KMS-11 (cell line): ENCODE measurements around the gene MRTFA.

Source experiments
- H2AFZ ChIP-seq: fragments of 200-600 bp; sonication (generic); 2 replicates; pipeline ENCODE4 v1.6.1; 2016; ENCODE audit warnings: antibody characterized with exemption, mixed run types, low read depth
- H3K27ac ChIP-seq: fragments of 200-600 bp; sonication (generic); 2 replicates; pipeline ENCODE4 v1.6.1; 2016; ENCODE audit warnings: mild to moderate bottlenecking, mixed run types
- H3K27me3 ChIP-seq: fragments of 200-600 bp; sonication (generic); 2 replicates; pipeline ENCODE4 v1.6.1; 2017; ENCODE audit warnings: mild to moderate bottlenecking, low read depth, mixed run types, moderate library complexity; ENCODE audit not compliant: insufficient read depth
- H3K36me3 ChIP-seq: fragments of 200-600 bp; sonication (generic); 2 replicates; pipeline ENCODE4 v1.6.1; 2017; ENCODE audit warnings: mild to moderate bottlenecking, mixed run types; ENCODE audit not compliant: insufficient read depth
- H3K4me1 ChIP-seq: fragments of 200-600 bp; sonication (generic); 2 replicates; pipeline ENCODE4 v1.6.1; 2016; ENCODE audit warnings: mild to moderate bottlenecking, low read depth, mixed run types; ENCODE audit not compliant: poor library complexity, severe bottlenecking
- H3K4me2 ChIP-seq: fragments of 200-600 bp; sonication (generic); 2 replicates; pipeline ENCODE4 v1.7.0; 2016; ENCODE audit warnings: mild to moderate bottlenecking, mixed run types
- H3K4me3 ChIP-seq: fragments of 200-600 bp; sonication (generic); IDR thresholded peaks from 2 replicates; pipeline ENCODE4 v1.6.1; 2017; ENCODE audit warnings: low read depth, low read length, mixed read lengths; ENCODE audit not compliant: insufficient read depth
- H3K79me2 ChIP-seq: fragments of 200-600 bp; sonication (generic); 2 replicates; pipeline ENCODE4 v1.6.1; 2016; ENCODE audit warnings: low read depth, mixed run types; ENCODE audit not compliant: insufficient read depth
- H3K9ac ChIP-seq: fragments of 200-600 bp; sonication (generic); 2 replicates; pipeline ENCODE4 v1.6.1; 2016; ENCODE audit warnings: mild to moderate bottlenecking, mixed run types
- H4K20me1 ChIP-seq: fragments of 200-600 bp; sonication (generic); 2 replicates; pipeline ENCODE4 v1.6.1; 2016; ENCODE audit warnings: mild to moderate bottlenecking, mixed run types; ENCODE audit not compliant: insufficient read depth
- CTCF ChIP-seq: fragments of 200-600 bp; sonication (generic); conservative IDR thresholded peaks from 2 replicates; pipeline ENCODE4 v1.6.1; 2017; ENCODE audit warnings: low read depth, mild to moderate bottlenecking, antibody characterized with exemption, low read length, moderate library complexity, mixed read lengths

MRTFA gene

DNA sequence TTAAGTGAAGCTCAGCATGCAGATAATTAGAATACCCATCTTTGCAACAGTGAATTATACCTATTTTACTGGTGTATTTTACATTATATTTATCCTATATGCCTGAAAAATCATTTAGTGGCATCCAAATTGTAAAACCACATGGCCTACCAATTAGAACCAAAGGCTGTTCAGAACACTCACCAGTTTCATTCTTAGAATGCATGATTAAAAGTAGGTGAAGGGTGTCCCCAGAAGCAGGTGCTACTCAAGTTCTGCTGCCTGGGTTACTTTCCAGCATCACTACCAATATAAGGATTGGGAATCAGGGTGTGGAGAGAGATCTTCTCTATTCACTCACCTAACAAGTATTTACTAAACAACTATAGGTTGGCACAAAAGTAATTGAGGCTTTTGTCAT, 162.8 kb downstream of the MRTFA start:
- TF ChIP-seq CTCF = no peak
- Histone ChIP-seq H3K4me2 (no peak overlapping the region), H3K27me3 (no peaks in the 10 kb centered on the region), H2AFZ (no peak overlapping the region), H4K20me1 (no peaks in the 10 kb centered on the region), H3K79me2 (no peaks in the 10 kb centered on the region), H3K36me3 (no peaks in the 10 kb centered on the region), H3K4me1 (no peaks in the 10 kb centered on the region), H3K27ac (no peak overlapping the region), H3K4me3 (no peak overlapping the region), H3K9ac (no peak overlapping the region)

DNA sequence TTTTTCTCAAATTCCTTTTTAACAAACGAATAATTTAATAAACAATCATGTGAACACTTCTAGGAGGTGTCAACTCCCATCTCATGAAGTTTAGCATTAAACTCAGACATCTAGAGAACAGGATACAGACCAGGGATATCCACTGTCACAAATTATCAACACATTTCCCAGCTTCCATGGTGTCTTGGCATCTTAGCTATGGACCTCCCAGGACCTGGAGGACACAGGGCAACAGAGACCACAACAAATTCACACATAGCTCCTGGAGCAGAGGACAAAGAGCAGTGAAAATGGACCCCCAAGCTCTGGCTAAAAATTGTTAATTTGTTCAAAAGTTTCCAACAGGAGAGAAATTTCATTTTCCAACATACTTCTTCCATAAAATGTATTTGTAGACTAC, 163.9 kb downstream of the MRTFA start:
- Histone ChIP-seq H2AFZ (no peak overlapping the region), H3K27ac (no peak overlapping the region)
- TF ChIP-seq CTCF = no peak

GRCh38 chr22:40472051-40472450, 164.5 kb downstream of the MRTFA start:
- Histone ChIP-seq H3K27me3 (no peaks in the 10 kb centered on the region), H3K4me2 (no peak overlapping the region), H4K20me1 (no peaks in the 10 kb centered on the region), H3K27ac (no peak overlapping the region), H2AFZ (no peak overlapping the region), H3K9ac (no peak overlapping the region), H3K4me1 (no peaks in the 10 kb centered on the region), H3K4me3 (no peak overlapping the region), H3K36me3 (no peaks in the 10 kb centered on the region), H3K79me2 (no peaks in the 10 kb centered on the region)
- no peak for TF ChIP-seq CTCF

More for the DNA sequence above, 163.9 kb downstream of the MRTFA start:
- no peaks in the 10 kb centered on the region for H3K4me1 ChIP-seq
- H4K20me1 ChIP-seq = no peaks in the 10 kb centered on the region
- H3K9ac ChIP-seq = no peak overlapping the region
- H3K36me3 ChIP-seq = no peaks in the 10 kb centered on the region
- no peaks in the 10 kb centered on the region for H3K27me3 ChIP-seq
- no peak overlapping the region for H3K4me3 ChIP-seq
- H3K4me2 ChIP-seq = no peak overlapping the region
- H3K79me2 ChIP-seq = no peaks in the 10 kb centered on the region

DNA sequence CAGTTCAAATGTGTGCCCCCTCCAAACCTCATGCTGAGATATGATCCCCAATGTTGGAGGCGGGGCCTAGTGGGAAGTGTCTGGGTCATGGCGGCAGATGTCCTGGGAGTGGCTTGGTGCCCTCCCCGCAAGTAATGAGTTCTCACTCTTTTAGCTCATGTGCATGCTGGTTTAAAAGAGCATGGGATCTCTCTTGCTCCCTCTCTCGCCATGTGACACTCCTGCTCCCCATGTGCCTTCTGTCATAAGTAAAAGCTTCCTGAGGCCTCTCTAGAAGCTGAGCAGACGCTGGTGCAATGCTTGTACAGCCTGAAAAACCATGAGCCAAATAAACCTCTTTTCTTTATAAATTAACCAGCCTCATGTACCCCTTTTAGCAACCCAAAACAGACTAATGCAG, 167.3 kb downstream of the MRTFA start:
- no peak overlapping the region for H3K4me3 ChIP-seq
- no peaks in the 10 kb centered on the region for H4K20me1 ChIP-seq
- TF ChIP-seq CTCF = no peak
- H3K9ac ChIP-seq = no peak overlapping the region
- no peaks in the 10 kb centered on the region for H3K4me1 ChIP-seq
- H3K4me2 ChIP-seq = no peak overlapping the region
- no peak overlapping the region for H3K27ac ChIP-seq
- H3K79me2 ChIP-seq = no peaks in the 10 kb centered on the region
- H3K27me3 ChIP-seq = no peaks in the 10 kb centered on the region
- no peaks in the 10 kb centered on the region for H3K36me3 ChIP-seq
- no peak overlapping the region for H2AFZ ChIP-seq

DNA sequence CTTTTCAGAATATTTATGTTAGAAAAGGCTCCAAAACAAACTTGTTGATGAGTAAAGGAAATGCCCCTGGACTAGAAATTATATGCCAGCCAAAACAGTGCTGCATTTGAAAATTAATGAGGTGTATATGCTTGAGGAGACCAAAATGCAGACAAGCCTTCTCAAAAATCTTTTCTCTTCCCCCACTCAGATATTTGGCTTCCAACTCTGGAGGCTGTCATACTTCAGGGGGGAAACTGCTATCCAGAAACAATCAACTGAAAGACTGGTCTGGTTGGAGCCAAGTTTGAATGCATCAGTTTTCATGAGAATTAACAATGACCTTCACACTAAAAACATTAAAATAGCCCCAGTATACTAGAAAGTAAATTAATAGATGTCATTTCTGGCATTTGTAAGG, 167.9 kb downstream of the MRTFA start:
- H3K36me3 ChIP-seq = no peaks in the 10 kb centered on the region
- no peak overlapping the region for H3K4me3 ChIP-seq
- H3K79me2 ChIP-seq = no peaks in the 10 kb centered on the region
- no peak overlapping the region for H3K27ac ChIP-seq
- H3K9ac ChIP-seq = no peak overlapping the region
- no peaks in the 10 kb centered on the region for H4K20me1 ChIP-seq
- no peak for TF ChIP-seq CTCF
- no peaks in the 10 kb centered on the region for H3K4me1 ChIP-seq
- no peaks in the 10 kb centered on the region for H3K27me3 ChIP-seq
- no peak overlapping the region for H2AFZ ChIP-seq
- no peak overlapping the region for H3K4me2 ChIP-seq
